GM12801 (cell line): ENCODE results near the gene JOSD2.

Experiments used
- CTCF ChIP-seq: IDR thresholded peaks from one replicate; pipeline ENCODE4 v1.5.1; 2011; ENCODE audit warnings: control low read depth; ENCODE audit not compliant: insufficient read length; ENCODE audit errors: extremely low read depth

JOSD2 gene

GRCh38 chr19:50501186-50501567 lies 9.8 kb downstream of the JOSD2 start:
- TF ChIP-seq CTCF = no peak

GRCh38 chr19:50500753-50501151 lies 10.2 kb downstream of the JOSD2 start:
- no peak for TF ChIP-seq CTCF

GRCh38 chr19:50500060-50500752 lies 10.8 kb downstream of the JOSD2 start:
- no peak for TF ChIP-seq CTCF

- TF ChIP-seq CTCF = no peak
These were observed 12.6 kb downstream of the JOSD2 start for GRCh38 chr19:50498219-50499056.

- no peak for TF ChIP-seq CTCF
These were observed 14.0 kb downstream of the JOSD2 start for GRCh38 chr19:50497022-50497405.

- no peak for TF ChIP-seq CTCF
These were observed 14.6 kb downstream of the JOSD2 start for GRCh38 chr19:50496189-50497021.

- no peak for TF ChIP-seq CTCF
These were observed 15.9 kb downstream of the JOSD2 start for GRCh38 chr19:50495020-50495531.
